MG63 (cell line): Measurements from ENCODE around the gene PARN. TPM values are rescaled to one million over a fixed set of nuclear protein-coding genes. Genes with fewer than 3 reads are reported as not detected.
"Not testable (repeated sequence)": the region's sequence is repeated elsewhere in the genome, so short reads cannot be mapped to it uniquely, and the experiment has no call there.

ENCODE experiments used
- DNase-seq: peaks from one replicate; pipeline ENCODE4 v3.0.0-alpha.2; 2020
- H3K27me3 ChIP-seq: fragments of 250-450 bp; sonication (Bioruptor Pico); 2 replicates; pipeline ENCODE4 v1.5.1; 2020; ENCODE audit warnings: mild to moderate bottlenecking, moderate library complexity
- H3K36me3 ChIP-seq: fragments of 250-450 bp; sonication (Bioruptor Pico); 2 replicates; pipeline ENCODE4 v1.5.1; 2020; ENCODE audit warnings: mild to moderate bottlenecking, moderate library complexity
- H3K4me3 ChIP-seq: fragments of 250-450 bp; sonication (Bioruptor Pico); 2 replicates; pipeline ENCODE4 v1.5.1; 2020; ENCODE audit warnings: mild to moderate bottlenecking, moderate library complexity
- H3K9me3 ChIP-seq: fragments of 250-450 bp; sonication (Bioruptor Pico); 2 replicates; pipeline ENCODE4 v1.5.1; 2020; ENCODE audit warnings: mild to moderate bottlenecking, moderate library complexity
- total RNA-seq: library from RNA; depleted of rRNA; stranded (reverse); fragments of >200 nt; shearing (Covaris generic); gene quantifications from 2 replicates; pipeline ENCODE4 v1.2.3, GENCODE V29; 2014; ENCODE audit warnings: low replicate concordance

The PARN gene
- total RNA-seq, 1 experiment from 2014 or later = 44.3 TPM

GRCh38 chr16:14606102-14606501, 24.0 kb downstream of the PARN start:
- no peak for DNase-seq
- Histone ChIP-seq H3K4me3 (no peak overlapping the region), H3K9me3 (no peaks in the 10 kb centered on the region), H3K36me3 (peaks cover 71% of the 10 kb centered on the region), H3K27me3 (no peaks in the 10 kb centered on the region)

GRCh38 chr16:14602443-14602963, 27.6 kb downstream of the PARN start:
- H3K27me3 ChIP-seq = no peaks in the 10 kb centered on the region
- no peaks in the 10 kb centered on the region for H3K9me3 ChIP-seq
- H3K4me3 ChIP-seq = no peak overlapping the region
- peaks cover 73% of the 10 kb centered on the region for H3K36me3 ChIP-seq
- DNase-seq = no peak

- Histone ChIP-seq H3K36me3 (peaks cover 60% of the 10 kb centered on the region), H3K27me3 (no peaks in the 10 kb centered on the region), H3K4me3 (no peak overlapping the region), H3K9me3 (no peaks in the 10 kb centered on the region)
- no peak for DNase-seq
Observed at GRCh38 chr16:14600164-14600563, 29.9 kb downstream of the PARN start.

DNA sequence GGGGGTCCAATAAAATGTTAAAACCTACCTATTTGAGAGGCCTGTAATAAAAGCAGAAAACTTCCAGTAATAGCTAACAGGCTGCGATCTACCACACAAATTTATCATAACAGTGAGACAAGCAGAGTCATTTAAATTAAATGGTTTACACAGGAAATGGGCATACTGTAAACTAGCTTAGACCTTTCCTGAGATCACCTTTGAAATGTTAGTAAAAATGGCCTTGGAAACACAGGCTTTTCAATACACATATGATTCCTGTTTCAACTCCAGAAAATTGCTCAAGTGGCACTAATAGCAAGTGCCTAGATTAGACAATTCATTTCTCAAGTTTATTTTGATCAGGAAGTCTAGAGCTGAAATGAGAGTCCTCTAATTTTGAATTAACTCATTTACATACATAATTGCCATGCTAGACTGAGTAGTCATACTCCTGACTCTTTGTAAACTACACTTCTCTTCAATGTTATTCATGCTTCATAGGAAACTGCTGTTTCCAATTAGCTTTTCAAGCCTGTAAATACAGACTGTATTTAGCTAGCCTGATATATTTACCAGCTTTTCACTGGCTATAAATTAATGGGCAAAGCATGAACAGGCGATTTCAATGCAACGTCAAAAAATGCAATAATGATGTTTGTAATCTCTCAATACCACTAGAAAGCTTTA, 43.3 kb downstream of the PARN start:
- Histone ChIP-seq H3K36me3 (peaks cover 88% of the 10 kb centered on the region), H3K4me3 (no peak overlapping the region), H3K27me3 (no peaks in the 10 kb centered on the region), H3K9me3 (no peaks in the 10 kb centered on the region)
- no peak for DNase-seq

- no peak for DNase-seq
- Histone ChIP-seq H3K27me3 (no peaks in the 10 kb centered on the region), H3K4me3 (no peak overlapping the region), H3K36me3 (peaks cover 88% of the 10 kb centered on the region), H3K9me3 (no peaks in the 10 kb centered on the region)
Observed at GRCh38 chr16:14585287-14585686, 44.8 kb downstream of the PARN start.

GRCh38 chr16:14580926-14581325, 49.1 kb downstream of the PARN start:
- DNase-seq, H3K9me3 ChIP-seq, H3K27me3 ChIP-seq, H3K4me3 ChIP-seq: not testable (repeated sequence)
- peaks cover 90% of the 10 kb centered on the region for H3K36me3 ChIP-seq

DNA sequence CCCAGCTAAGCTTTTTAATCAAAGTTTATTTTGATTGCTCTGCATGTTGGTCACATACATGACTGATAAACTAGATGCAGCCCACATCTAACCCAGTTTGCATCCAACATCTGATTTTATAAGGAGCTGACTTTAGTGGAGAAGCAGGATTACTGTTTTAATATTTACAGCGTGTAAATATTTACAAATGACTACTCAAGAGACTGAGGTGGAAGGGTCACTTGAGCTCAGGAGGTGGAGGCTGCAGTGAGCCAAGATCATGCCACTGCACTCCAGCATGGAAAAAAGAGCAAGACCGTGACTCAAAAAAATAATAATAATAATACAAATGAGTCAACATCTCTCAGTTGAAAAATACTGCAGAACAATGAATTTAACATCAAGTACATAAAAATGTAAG, 50.8 kb downstream of the PARN start:
- Histone ChIP-seq H3K27me3 (no peaks in the 10 kb centered on the region), H3K9me3 (peaks cover 2% of the 10 kb centered on the region; the same call in 1 of the 2 replicates), H3K4me3 (no peak overlapping the region), H3K36me3 (peaks cover 94% of the 10 kb centered on the region)
- DNase-seq = peak; percentile 47

DNA sequence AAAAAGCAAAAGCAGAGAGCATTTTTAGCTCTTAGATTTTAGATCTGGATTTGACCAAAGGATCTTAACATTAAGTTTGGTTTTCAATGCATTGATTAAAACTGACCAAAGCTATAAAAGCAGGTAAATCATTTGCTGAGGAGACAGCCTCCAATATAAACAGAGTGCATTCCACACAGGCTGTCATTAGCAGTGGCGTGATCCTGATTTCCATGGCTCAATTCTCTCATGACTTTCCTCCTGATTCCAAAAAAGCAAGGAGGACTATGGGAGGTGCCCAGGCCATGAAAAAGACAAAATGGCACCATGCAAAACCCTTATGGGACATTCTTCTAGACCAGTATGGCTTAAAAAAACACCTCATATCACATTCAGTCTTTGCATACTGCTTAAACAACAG, 53.5 kb downstream of the PARN start:
- Histone ChIP-seq H3K9me3 (peaks cover 2% of the 10 kb centered on the region; the same call in 1 of the 2 replicates), H3K27me3 (no peaks in the 10 kb centered on the region), H3K4me3 (no peak overlapping the region), H3K36me3 (peaks cover 85% of the 10 kb centered on the region)
- DNase-seq = no peak

GRCh38 chr16:14576069-14576468, 54.0 kb downstream of the PARN start:
- H3K27me3 ChIP-seq = no peaks in the 10 kb centered on the region
- no peak overlapping the region for H3K4me3 ChIP-seq
- no peak for DNase-seq
- H3K9me3 ChIP-seq = peaks cover 2% of the 10 kb centered on the region; the same call in 1 of the 2 replicates
- peaks cover 82% of the 10 kb centered on the region for H3K36me3 ChIP-seq

DNA sequence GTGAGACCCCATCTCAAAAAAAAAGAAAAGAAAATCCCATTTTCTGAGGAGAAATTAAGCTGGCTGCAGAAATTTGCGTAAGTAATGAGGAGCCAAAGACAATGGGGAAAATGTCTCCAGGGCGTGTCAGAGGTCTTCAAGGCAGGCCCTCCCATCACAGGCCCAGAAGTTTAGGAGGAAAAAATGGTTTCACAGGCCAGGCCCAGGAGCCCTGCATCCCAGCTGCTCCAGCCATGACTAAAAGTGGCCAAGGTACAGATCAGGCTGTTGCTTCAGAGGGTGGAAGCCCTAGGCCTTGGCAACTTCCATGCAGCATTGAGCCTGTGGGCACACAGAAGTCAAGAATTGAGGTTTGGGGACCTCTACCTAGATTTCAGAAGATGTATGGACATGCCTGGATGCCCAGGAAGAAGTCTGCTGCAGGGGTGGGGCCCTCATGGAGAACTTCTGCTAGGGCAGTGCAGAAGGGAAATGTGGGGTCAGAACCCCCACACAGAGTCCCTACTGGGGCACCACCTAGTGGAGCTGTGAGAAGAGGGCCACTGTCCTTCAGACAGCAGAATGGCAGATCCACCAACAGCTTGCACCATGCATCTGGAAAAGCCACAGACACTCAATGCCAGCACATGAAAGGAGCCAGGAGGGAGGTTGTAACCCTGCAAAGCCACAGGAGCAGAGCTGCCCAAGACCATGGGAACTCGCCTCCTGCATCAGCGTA, 55.2 kb downstream of the PARN start:
- not testable (repeated sequence) for H3K9me3 ChIP-seq, H3K27me3 ChIP-seq, H3K4me3 ChIP-seq, DNase-seq
- H3K36me3 ChIP-seq = peaks cover 71% of the 10 kb centered on the region

GRCh38 chr16:14572535-14572934, 57.5 kb downstream of the PARN start:
- peaks cover 2% of the 10 kb centered on the region; the same call in 1 of the 2 replicates for H3K9me3 ChIP-seq
- DNase-seq = no peak
- no peak overlapping the region for H3K4me3 ChIP-seq
- no peaks in the 10 kb centered on the region for H3K27me3 ChIP-seq
- H3K36me3 ChIP-seq = peaks cover 60% of the 10 kb centered on the region

GRCh38 chr16:14569213-14569612, 60.8 kb downstream of the PARN start:
- DNase-seq = no peak
- H3K9me3 ChIP-seq = no peaks in the 10 kb centered on the region
- H3K4me3 ChIP-seq = no peak overlapping the region
- no peaks in the 10 kb centered on the region for H3K27me3 ChIP-seq
- peaks cover 40% of the 10 kb centered on the region for H3K36me3 ChIP-seq

DNA sequence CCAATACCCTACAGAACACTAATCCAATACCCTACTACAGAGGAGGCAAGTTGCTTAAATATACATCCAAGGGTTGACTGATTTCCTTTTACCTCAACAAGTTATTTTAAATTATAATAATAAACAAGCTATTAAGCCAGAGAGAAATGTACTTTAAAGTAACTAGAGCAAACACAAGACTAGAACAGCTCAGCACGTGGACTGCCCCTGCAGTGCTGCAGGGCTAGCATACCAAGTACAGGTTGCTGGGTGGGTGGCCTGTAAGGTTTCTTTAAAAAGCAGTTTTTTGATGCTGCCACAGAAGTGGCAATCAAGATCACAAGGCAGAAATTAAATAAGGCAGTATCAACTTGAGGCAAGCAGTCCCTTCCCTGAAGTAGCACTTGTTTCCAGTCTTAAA, 63.5 kb downstream of the PARN start:
- H3K27me3 ChIP-seq = no peaks in the 10 kb centered on the region
- H3K9me3 ChIP-seq = no peaks in the 10 kb centered on the region
- no peak for DNase-seq
- peaks cover 28% of the 10 kb centered on the region for H3K36me3 ChIP-seq
- no peak overlapping the region for H3K4me3 ChIP-seq

DNA sequence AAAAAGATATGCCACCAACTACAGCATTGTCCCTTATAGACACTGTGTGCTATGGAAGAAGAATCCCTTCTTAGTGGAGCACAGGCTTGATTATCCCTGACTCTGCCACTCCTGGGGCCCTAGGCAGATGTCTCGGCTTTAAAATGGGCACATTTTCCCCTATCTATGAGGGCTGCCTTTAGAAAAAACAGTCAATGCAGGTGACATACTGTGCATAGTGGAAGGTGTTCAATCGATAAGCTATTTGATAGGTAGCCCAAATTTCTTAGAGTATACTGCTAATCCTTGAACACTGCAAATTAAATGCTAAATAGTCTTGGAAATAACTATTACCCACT, 64.4 kb downstream of the PARN start:
- no peaks in the 10 kb centered on the region for H3K27me3 ChIP-seq
- H3K9me3 ChIP-seq = no peaks in the 10 kb centered on the region
- H3K4me3 ChIP-seq = no peak overlapping the region
- no peak for DNase-seq
- H3K36me3 ChIP-seq = peaks cover 26% of the 10 kb centered on the region

DNA sequence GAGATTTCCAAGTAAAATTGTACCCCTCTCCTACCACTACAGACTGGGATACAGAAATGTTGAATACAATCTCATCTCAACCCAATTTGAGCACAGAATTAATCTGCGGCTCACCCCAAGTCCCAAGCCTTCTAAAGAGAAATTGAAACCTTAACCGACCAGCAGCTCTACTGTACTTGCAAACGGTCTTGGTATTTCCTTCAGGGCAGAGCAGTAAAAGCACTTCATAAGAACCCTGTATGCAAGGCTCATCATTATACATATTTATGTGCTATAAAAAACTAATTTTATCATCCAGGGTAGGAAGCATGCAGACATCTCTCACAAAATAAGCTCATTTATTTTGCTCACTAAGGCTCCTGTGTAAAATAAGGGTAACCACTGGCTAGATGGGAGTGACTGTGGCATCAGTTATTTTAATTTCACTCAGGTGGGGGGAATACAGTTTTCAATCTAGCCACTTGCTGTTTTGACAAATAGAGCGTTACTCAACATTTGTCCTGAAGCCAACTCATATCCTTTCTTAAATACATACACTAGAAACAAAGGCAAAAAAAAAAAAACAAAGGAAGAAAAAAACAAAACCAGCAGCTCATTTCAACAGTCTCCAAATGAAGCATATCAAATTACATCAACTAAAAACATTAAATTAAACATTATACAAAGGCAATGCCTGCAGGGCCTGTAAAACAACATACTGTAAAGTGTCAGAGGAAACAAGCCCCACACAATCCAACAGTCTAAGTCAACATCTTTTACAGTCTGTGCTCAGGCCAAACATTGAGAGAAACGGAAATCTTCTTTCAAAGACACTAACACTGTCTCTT, 65.0 kb downstream of the PARN start:
- H3K9me3 ChIP-seq = no peaks in the 10 kb centered on the region
- no peaks in the 10 kb centered on the region for H3K27me3 ChIP-seq
- no peak overlapping the region for H3K4me3 ChIP-seq
- H3K36me3 ChIP-seq = peaks cover 26% of the 10 kb centered on the region
- no peak for DNase-seq

GRCh38 chr16:14564323-14564722, 65.7 kb downstream of the PARN start:
- Histone ChIP-seq H3K27me3 (no peaks in the 10 kb centered on the region), H3K9me3 (no peaks in the 10 kb centered on the region), H3K4me3 (no peak overlapping the region), H3K36me3 (peaks cover 24% of the 10 kb centered on the region)
- no peak for DNase-seq
